ENCODE data around the gene GNG4.

The GNG4 gene

GRCh38 chr1:235527196-235527814 lies 122.3 kb downstream of the GNG4 start:
- DNase-seq (ENCODE audit: low read depth): no peak

- no peak for DNase-seq (ENCODE audit: low read depth)
These were observed 124.3 kb downstream of the GNG4 start for GRCh38 chr1:235525314-235525713.

- no peak for DNase-seq (ENCODE audit: low read depth)
These were observed 132.6 kb downstream of the GNG4 start for GRCh38 chr1:235516862-235517446.

- DNase-seq (ENCODE audit: low read depth): no peak
These were observed 133.6 kb downstream of the GNG4 start for GRCh38 chr1:235515844-235516512.

- DNase-seq (ENCODE audit: low read depth): no peak
These were observed 135.9 kb downstream of the GNG4 start for GRCh38 chr1:235513495-235514366.

- no peak for DNase-seq (ENCODE audit: low read depth)
These were observed 137.9 kb downstream of the GNG4 start for GRCh38 chr1:235511470-235512240.

- no peak for DNase-seq (ENCODE audit: low read depth)
These were observed 138.8 kb downstream of the GNG4 start for GRCh38 chr1:235510823-235511222.

GRCh38 chr1:235507623-235508022 lies 142.0 kb downstream of the GNG4 start:
- no peak for DNase-seq (ENCODE audit: low read depth)

- DNase-seq (ENCODE audit: low read depth): peak; percentile 93
These were observed 144.9 kb downstream of the GNG4 start for GRCh38 chr1:235504494-235505222.

GRCh38 chr1:235504122-235504493 lies 145.5 kb downstream of the GNG4 start, which contains the start of gene B3GALNT2:
TSS of gene B3GALNT2 (minus strand) at chr1:235504452. CDS start at chr1:235504252, 200 bp downstream.
- DNase-seq (ENCODE audit: low read depth): no peak

GRCh38 chr1:235503403-235504121 lies 146.0 kb downstream of the GNG4 start:
- no peak for DNase-seq (ENCODE audit: low read depth)

GRCh38 chr1:235502601-235503402 lies 146.8 kb downstream of the GNG4 start:
- DNase-seq (ENCODE audit: low read depth): no peak

- no peak for DNase-seq (ENCODE audit: low read depth)
These were observed 148.5 kb downstream of the GNG4 start for GRCh38 chr1:235500971-235501540.

All from stimulated activated CD8-positive, alpha-beta memory T cell treated with anti-CD3 and anti-CD28 coated beads, Interleukin-15, amount 100 ng/mL, for 24 hours (primary cell).